Heart left ventricle (tissue), 13 donors: ENCODE results near the gene PEX10.

Source experiments
- CTCF ChIP-seq, 12 donors: fragments of 200-600 bp; sonication (generic) in 4 of 12; IDR thresholded peaks; one replicate each; pipeline versions ENCODE4 v1.5.0 to v1.8.0; 2018 to 2022; ENCODE audit warnings: antibody characterized with exemption in 12 of 12, mild to moderate bottlenecking in 5 of 12
- POLR2A ChIP-seq, 2 donors: fragments of 450-650 bp; IDR thresholded peaks; one replicate each; pipeline ENCODE4 v1.6.1; 2017; ENCODE audit warnings: antibody characterized with exemption in 2 of 2, mild to moderate bottlenecking in 2 of 2, moderate library complexity in 2 of 2
- donor health status: ischemic (EF 13 %, LVEDD 7.1; RV severe dilation, severe dysfunction).
- donor health status: DM: no; HTN: yes; CAD: no.
- donor health status: DM: no; HTN: no; CAD: no.
- donor health status: ischemic (EF 25% LVEDD 6.9; RV normal size, moderate dysfunction).
- donor health status: ischemic (EF 25% LVEDD 5.7; RV mildly dilated, moderate dysfunction).
- donor health status: ischemic (EF 35%, LVEDD 5.7; RV mildly dilated, moderate dysfunction).
- donor health status: nonischemic (EF 11% LVEDD 7.7; RV severe dilation, severe dysfunction).
- donor health status: DM: yes; HTN: yes; CAD: no.
- donor health status: PGD.
- donor health status: ischemic (EF 29% LVEDD 5.4; RV normal size, mild dysfunction).
- donor health status: nonischemic (EF 23%, LVEDD 6.1; RV moderate dilation, normal function).

DNA sequence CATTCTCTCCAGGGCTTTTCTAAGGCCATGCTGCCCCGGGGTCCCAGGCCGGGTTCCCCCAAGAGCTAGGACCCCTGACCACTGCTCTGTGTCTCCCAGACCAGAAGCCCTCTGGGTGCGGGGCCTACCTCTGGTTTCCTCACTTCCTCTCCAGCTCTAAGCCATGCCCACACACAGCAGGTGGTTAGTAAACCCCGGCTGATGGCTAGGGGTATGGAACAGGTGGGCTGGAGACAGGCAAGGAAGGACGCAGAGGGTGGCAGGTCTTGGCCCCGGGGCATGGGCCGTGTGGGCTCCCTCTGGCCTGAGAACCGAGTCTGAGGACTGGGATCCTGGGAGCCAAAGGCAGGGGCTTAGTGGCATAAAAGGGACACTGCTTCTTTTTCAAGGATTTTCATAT lies 47.8 kb upstream of the PEX10 start:
- TF ChIP-seq CTCF (IDR thresholded peaks at IDR 0.05), result no peak
- TF ChIP-seq POLR2A (IDR thresholded peaks at IDR 0.05), result no peak
